ENCODE data around the gene IRF8.

The IRF8 gene

DNA sequence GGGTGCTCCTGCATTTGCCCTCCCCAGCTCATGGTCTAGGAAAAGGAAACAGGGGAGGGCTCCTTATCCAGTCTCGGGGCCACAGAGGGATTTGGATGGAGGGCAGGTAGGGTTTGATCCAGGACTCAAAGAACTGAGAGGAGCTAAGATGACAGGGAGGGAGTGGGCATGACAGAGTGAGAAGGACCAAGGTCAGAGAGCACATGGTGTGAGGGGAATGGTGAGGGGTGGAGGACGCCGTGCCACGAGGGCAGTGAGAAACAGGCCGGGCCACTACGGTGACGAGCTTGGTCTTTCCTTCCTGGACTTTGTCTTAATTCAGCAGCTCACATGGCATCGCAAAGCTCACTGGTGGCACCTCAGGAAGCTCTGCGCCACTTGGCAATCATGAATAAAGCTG is 35.2 kb downstream of the IRF8 start:
- no peaks in the 10 kb centered on the region for H3K9me2 ChIP-seq (replicated peaks; ENCODE audit: control insufficient read depth, low read length)
- peaks cover 57% of the 10 kb centered on the region for H3K4me1 ChIP-seq (ENCODE audit: control insufficient read depth, low read length)
- H3K4me2 ChIP-seq (ENCODE audit: low read length): no peak overlapping the region
- H3K36me3 ChIP-seq (ENCODE audit: control insufficient read depth, low read length): no peaks in the 10 kb centered on the region
- no peak overlapping the region for H3K27ac ChIP-seq (ENCODE audit: low read depth, low read length)
- no peak for TF ChIP-seq EZH2phosphoT487 (IDR thresholded peaks at IDR 0.05; ENCODE audit: borderline replicate concordance, low read length)
- TF ChIP-seq, protein P1, sequence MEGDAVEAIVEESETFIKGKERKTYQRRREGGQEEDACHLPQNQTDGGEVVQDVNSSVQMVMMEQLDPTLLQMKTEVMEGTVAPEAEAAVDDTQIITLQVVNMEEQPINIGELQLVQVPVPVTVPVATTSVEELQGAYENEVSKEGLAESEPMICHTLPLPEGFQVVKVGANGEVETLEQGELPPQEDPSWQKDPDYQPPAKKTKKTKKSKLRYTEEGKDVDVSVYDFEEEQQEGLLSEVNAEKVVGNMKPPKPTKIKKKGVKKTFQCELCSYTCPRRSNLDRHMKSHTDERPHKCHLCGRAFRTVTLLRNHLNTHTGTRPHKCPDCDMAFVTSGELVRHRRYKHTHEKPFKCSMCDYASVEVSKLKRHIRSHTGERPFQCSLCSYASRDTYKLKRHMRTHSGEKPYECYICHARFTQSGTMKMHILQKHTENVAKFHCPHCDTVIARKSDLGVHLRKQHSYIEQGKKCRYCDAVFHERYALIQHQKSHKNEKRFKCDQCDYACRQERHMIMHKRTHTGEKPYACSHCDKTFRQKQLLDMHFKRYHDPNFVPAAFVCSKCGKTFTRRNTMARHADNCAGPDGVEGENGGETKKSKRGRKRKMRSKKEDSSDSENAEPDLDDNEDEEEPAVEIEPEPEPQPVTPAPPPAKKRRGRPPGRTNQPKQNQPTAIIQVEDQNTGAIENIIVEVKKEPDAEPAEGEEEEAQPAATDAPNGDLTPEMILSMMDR (IDR thresholded peaks at IDR 0.05; ENCODE audit: low read depth, low read length, poor library complexity, severe bottlenecking): no peak
- no peak overlapping the region for H3K4me3 ChIP-seq (ENCODE audit: low read length)
- H3K79me2 ChIP-seq (ENCODE audit: control insufficient read depth, low read length): no peaks in the 10 kb centered on the region
- H4K20me1 ChIP-seq (ENCODE audit: control insufficient read depth, insufficient read depth, low read depth, low read length): no peaks in the 10 kb centered on the region
- no peaks in the 10 kb centered on the region for H3K27me3 ChIP-seq (ENCODE audit: control insufficient read depth, low read length)
- H3F3A ChIP-seq (ENCODE audit: control insufficient read depth, insufficient read depth): no peaks in the 10 kb centered on the region
- H3K9me3 ChIP-seq (ENCODE audit: control insufficient read depth, insufficient read depth, low read length): no peaks in the 10 kb centered on the region

DNA sequence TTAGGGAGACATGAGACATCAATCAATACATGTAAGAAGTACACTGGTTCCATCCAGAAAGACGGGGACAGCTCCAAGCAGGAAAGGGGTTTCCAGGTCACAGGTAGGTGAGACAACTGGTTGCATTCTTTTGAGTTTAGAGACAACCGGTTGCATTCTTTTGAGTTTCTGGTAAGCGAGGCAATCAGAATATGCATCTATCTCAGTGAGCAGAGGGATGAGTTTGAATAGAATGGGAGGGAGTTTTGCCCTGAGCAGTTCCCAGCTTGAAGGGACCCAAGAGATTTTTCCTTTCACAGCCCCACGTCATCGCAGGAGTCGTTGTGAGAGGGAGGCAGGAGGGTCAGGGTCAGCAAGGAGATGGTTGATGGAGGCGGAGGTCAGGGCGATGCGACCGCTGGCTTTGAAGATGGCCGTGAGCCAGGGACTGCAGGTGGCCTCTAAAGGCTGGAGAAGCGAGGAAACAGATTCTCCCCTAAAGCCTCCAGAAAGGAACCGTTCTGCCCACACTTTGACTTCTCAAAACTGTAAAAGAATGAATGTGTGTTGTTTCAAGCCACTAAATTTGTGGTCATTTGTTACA is 36.5 kb downstream of the IRF8 start:
- no peaks in the 10 kb centered on the region for H3K27me3 ChIP-seq (ENCODE audit: control insufficient read depth, low read length)

DNA sequence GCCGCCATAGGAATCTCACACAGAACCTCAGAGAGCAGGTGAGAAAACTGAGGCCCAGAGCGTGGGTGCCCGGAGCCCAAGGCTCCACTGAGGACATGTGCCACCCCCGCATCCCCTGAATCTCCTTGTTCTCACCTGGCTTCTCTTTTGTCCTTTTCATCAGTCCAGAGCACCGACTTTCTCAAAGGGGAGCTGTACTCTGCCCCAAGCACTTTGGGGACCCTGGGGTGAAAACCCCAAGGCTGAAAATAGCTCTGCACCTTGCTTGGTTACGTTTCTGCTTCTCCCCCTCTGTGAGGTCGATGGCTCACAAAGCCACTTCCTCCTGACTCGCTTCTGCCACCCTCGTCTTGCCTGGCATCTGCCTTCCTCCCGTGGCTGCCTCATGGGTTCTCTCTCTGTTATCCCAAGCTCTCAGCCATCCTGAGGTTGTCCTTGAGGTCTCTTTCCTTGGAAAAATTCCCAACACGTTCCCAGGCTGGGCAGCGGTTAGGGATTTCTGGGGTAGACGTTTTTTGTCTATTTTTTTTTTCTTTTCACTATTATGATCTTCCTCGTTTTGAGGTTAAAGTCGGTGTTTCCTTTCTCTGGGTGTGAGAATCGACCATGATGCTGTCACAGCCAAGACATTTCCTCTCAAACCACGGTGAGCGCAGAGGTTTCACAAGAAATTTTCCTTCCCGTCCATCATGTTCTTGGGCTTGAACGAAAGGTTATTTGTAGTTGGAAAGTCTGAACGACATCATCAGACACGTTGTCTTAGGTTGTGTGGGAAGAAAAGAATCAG is 37.2 kb downstream of the IRF8 start:
- Histone ChIP-seq H3K27me3 (ENCODE audit: control insufficient read depth, low read length) (no peaks in the 10 kb centered on the region), H3K4me2 (ENCODE audit: low read length) (peak overlapping the region; percentile 74)
- TF ChIP-seq, protein P1 (IDR thresholded peaks at IDR 0.05; ENCODE audit: low read depth, low read length, poor library complexity, severe bottlenecking): peak; percentile 18
- no peak for TF ChIP-seq EZH2phosphoT487 (IDR thresholded peaks at IDR 0.05; ENCODE audit: borderline replicate concordance, low read length)

More for the DNA sequence above, 36.5 kb downstream of the IRF8 start:
- Histone ChIP-seq H3K27ac (ENCODE audit: low read depth, low read length) (peak overlapping the region; percentile 61), H3K9me3 (ENCODE audit: control insufficient read depth, insufficient read depth, low read length) (no peaks in the 10 kb centered on the region), H3K36me3 (ENCODE audit: control insufficient read depth, low read length) (no peaks in the 10 kb centered on the region), H3K9me2 (replicated peaks; ENCODE audit: control insufficient read depth, low read length) (no peaks in the 10 kb centered on the region), H3F3A (ENCODE audit: control insufficient read depth, insufficient read depth) (no peaks in the 10 kb centered on the region), H3K4me3 (ENCODE audit: low read length) (peak overlapping the region; percentile 55), H4K20me1 (ENCODE audit: control insufficient read depth, insufficient read depth, low read depth, low read length) (no peaks in the 10 kb centered on the region), H3K79me2 (ENCODE audit: control insufficient read depth, low read length) (no peaks in the 10 kb centered on the region), H3K4me2 (ENCODE audit: low read length) (peak overlapping the region; percentile 74), H3K4me1 (ENCODE audit: control insufficient read depth, low read length) (peaks cover 54% of the 10 kb centered on the region)
- no peak for TF ChIP-seq EZH2phosphoT487 (IDR thresholded peaks at IDR 0.05; ENCODE audit: borderline replicate concordance, low read length)
- TF ChIP-seq, protein P1 (IDR thresholded peaks at IDR 0.05; ENCODE audit: low read depth, low read length, poor library complexity, severe bottlenecking): no peak

More for the DNA sequence above, 37.2 kb downstream of the IRF8 start:
- H3K36me3 ChIP-seq (ENCODE audit: control insufficient read depth, low read length): no peaks in the 10 kb centered on the region
- H3K4me3 ChIP-seq (ENCODE audit: low read length): peak overlapping the region; percentile 55
- H3K4me1 ChIP-seq (ENCODE audit: control insufficient read depth, low read length): peaks cover 47% of the 10 kb centered on the region
- no peaks in the 10 kb centered on the region for H3K9me2 ChIP-seq (replicated peaks; ENCODE audit: control insufficient read depth, low read length)
- peak overlapping the region; percentile 61 for H3K27ac ChIP-seq (ENCODE audit: low read depth, low read length)
- H3K79me2 ChIP-seq (ENCODE audit: control insufficient read depth, low read length): no peaks in the 10 kb centered on the region
- no peaks in the 10 kb centered on the region for H4K20me1 ChIP-seq (ENCODE audit: control insufficient read depth, insufficient read depth, low read depth, low read length)
- no peaks in the 10 kb centered on the region for H3K9me3 ChIP-seq (ENCODE audit: control insufficient read depth, insufficient read depth, low read length)
- no peaks in the 10 kb centered on the region for H3F3A ChIP-seq (ENCODE audit: control insufficient read depth, insufficient read depth)

All from DOHH2 (cell line).